GM21723 (cell line): ENCODE data around the gene ZXDC.

Source experiments
- ATAC-seq: cut with Tn5 transposase; IDR thresholded peaks from one replicate; pipeline ENCODE4 v1.9.1; 2021; ENCODE audit warnings: mild to moderate bottlenecking, moderate library complexity; ENCODE audit not compliant: unreplicated experiment

Gene ZXDC

GRCh38 chr3:126475413-126476114 lies at the start of gene ZXDC:
Gene ZXDC (minus strand): TSS chr3:126475891. CDS start chr3:126475865, 26 bp downstream.
- peak; percentile 77 for ATAC-seq

GRCh38 chr3:126525091-126525852 lies 49.6 kb upstream of the ZXDC start:
- ATAC-seq: no peak

GRCh38 chr3:126524429-126524988 lies 48.8 kb upstream of the ZXDC start:
- no peak for ATAC-seq

DNA sequence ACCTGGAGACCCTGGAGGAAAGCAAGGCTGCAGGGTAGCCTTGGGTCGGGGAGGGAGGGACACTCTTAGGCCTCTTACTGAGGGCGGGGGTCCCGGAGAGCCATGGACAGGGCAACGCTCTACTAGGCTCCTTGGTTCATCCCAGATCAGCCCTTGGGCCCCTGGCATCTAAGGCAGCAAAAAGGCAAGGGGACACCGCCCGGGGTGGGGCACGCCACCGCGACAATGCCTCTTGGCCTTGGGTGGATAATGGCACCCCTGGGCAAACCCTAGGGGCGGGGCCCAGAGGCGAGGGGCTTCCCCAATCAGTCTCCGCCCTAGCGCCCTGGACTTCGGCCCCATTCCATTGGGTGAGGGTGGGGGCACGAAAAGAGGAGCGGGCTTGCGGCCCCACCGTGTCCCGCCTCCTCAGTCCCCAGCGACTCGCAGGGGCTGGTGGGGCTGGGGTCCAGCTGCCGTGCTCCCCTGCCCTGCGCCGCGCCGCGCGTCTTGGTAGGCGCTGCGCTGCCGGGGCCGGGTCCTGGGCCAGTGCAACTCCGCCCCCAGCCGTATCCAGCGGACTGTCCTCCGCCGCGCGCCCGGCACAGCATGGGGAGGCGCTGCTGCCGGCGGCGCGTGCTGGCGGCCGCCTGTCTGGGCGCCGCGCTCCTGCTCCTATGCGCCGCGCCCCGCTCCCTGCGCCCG lies 48.2 kb upstream of the ZXDC start, which contains the start of gene CHST13:
Gene CHST13 (plus strand): TSS at position 411 of the 684 bp plus-strand sequence. CDS start 178 bp downstream, at position 589.
- ATAC-seq: no peak

GRCh38 chr3:126522363-126522788 lies 46.7 kb upstream of the ZXDC start:
- no peak for ATAC-seq

GRCh38 chr3:126521122-126521891 lies 45.6 kb upstream of the ZXDC start:
- no peak for ATAC-seq

GRCh38 chr3:126519506-126520455 lies 44.1 kb upstream of the ZXDC start:
- no peak for ATAC-seq

DNA sequence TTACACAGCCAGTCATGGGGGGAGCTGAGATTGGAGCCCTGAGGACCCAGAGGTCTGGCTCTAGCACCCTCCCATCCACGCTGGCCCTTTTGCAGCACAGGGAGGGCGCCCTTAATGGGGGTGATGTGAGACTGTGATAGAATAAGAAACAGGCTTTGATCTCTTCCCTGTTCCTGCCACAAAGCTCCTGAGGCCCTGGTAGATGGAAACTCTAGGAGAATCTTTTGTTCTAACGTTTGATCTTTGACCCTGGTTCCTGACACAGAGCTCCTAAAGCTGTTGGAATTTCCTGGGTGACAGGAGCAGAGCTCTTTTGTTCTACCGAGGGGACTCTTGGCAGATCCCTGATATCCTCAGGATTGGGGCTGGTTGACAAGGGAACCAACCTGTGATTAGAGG lies 43.1 kb upstream of the ZXDC start:
- ATAC-seq: no peak

GRCh38 chr3:126517986-126518778 lies 42.5 kb upstream of the ZXDC start:
- no peak for ATAC-seq

DNA sequence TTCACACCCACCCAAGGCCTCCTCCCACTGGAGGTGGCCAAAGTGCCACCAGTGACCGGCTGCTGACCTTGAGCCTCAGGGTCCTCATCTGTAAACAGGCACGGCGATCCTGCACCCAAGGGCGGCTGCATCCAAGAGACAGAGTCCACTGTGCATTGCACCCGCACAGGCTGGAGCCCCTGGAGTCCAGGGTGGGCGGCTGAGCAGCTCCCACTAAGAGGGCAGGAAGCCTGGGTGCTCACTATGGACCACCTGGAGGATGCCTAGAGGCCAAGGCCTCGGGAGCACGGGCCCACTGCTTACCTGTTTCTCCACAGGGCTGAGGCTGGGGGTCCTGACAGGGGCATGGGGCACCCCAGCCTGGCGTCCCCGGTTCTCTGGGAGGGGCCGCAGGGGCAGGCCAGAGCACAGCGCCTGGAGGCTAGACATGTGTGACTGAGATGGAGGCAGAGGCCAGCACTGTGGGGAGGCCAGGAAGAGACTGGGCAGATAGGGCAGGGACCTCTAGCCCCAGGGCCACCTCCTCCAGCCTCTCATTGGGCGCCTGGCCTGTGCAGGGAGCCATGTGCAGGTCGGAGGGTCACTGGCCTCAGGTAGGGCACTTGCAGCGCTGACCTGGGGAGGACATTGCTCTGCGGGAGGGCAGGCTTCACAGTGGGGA lies 41.7 kb upstream of the ZXDC start, which contains the start of gene UROC1:
Gene UROC1 (minus strand): TSS at position 483 of the 661 bp plus-strand sequence. CDS start 54 bp downstream, at position 429.
- no peak for ATAC-seq

GRCh38 chr3:126516936-126517290 lies 41.2 kb upstream of the ZXDC start:
- ATAC-seq: no peak

DNA sequence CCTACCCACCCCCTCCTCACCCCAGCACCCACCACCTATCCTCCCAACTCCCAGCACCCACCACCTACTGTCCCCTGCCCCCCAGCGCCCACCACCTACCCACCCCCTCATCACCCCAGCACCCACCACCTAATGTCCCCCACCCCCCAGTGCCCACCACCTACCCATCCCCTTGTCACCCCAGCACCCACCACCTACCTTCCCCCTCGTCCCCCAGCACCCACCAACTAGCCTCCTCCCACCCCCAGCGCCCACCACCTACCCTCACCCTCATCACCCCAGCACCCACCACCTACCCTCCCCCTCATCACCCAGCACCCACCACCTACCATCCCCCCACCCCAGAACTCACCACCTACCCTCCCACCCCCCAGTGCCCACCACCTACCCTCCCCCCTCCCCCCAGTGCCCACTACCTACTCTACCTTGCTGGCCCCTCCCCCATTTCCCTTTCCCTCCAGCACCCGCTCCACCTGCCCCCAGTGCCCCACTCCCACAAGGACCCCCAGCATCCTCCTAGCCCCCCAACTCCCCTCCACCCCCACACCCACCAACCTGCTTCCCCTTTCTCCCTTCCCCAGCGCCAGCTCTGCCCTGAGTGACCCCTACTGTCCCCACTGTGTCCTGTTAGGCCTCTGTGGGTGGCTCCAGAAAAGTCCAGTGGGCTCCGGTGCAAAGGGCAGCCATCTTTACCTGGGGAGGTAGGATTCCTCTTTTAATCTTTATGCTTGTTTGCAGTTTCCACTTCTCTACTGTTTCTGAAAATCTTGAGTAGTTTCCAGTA lies 40.7 kb upstream of the ZXDC start:
- no peak for ATAC-seq

GRCh38 chr3:126515066-126515706 lies 39.5 kb upstream of the ZXDC start:
- no peak for ATAC-seq

DNA sequence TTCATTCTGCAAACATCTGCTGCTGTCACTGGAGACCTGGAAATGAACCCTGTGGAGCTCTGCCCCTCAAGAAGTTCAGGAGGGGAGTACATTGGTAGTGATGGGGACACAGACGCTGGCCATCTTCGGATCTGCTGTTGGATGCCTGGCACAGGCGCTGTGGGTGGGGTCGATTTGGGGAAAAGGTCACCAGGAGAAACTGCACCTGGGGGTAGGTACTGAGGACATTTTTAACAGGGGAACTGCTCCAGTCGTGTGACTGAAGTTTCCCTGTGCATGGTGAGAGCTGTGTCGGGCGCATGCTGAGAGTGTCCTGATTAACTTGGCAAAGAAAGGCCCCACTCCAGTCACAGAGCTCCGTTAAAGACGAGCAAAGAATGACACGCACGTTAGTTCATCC lies 38.5 kb upstream of the ZXDC start:
- ATAC-seq: no peak

DNA sequence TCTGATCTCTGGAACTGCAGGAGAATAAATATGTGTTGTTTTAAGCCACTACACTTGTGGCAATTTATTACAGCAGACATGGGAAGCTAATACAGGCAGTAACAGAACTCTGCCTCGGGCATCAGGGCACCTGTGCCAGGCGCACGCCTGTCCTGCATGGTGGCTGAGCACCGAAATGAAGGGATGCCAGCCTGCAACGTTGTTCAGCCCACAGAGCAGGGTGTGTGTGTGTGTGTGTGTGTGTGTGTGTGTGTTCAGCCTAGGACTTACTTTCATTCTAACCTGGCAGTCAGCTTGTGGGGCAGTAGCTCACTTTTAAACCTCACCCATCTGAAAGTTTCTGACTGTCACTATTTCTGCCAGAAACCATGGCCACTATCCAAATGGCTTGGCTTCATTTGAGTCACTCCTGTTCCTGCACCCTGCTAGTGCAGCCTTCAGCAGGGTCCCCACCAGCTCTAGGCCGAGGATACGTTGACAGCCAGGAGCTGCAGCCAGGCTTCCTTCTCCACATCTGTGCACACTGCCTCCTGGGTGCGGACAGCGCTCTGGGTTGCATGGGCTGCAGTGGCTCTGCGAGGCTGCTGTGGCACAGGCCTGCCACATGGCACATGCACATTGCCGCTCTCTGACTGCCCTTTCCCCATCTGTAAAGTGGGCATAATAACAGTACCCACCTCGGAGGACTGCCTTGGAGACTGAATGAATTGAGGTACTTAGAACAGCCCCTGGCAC lies 37.4 kb upstream of the ZXDC start:
- no peak for ATAC-seq

GRCh38 chr3:126512026-126512425 lies 36.3 kb upstream of the ZXDC start:
- no peak for ATAC-seq
